HG03039 (cell line): ENCODE data around the gene SUPT6H.
A peak's percentile ranks its signal among the peaks of the same experiment; 100 is the strongest.
"Not testable (repeated sequence)": the region's sequence is repeated elsewhere in the genome, so short reads cannot be mapped to it uniquely, and the experiment has no call there.

Experiments
- ATAC-seq: cut with Tn5 transposase; IDR thresholded peaks from one replicate; pipeline ENCODE4 v1.9.1; 2021; ENCODE audit warnings: mild to moderate bottlenecking, moderate library complexity; ENCODE audit not compliant: unreplicated experiment

Gene SUPT6H

GRCh38 chr17:28717578-28718332 lies 55.8 kb downstream of the SUPT6H start, which contains the start of gene RAB34:
TSS of gene RAB34 (minus strand) at chr17:28717868. CDS start at chr17:28717266, 602 bp downstream.
- no peak for ATAC-seq

DNA sequence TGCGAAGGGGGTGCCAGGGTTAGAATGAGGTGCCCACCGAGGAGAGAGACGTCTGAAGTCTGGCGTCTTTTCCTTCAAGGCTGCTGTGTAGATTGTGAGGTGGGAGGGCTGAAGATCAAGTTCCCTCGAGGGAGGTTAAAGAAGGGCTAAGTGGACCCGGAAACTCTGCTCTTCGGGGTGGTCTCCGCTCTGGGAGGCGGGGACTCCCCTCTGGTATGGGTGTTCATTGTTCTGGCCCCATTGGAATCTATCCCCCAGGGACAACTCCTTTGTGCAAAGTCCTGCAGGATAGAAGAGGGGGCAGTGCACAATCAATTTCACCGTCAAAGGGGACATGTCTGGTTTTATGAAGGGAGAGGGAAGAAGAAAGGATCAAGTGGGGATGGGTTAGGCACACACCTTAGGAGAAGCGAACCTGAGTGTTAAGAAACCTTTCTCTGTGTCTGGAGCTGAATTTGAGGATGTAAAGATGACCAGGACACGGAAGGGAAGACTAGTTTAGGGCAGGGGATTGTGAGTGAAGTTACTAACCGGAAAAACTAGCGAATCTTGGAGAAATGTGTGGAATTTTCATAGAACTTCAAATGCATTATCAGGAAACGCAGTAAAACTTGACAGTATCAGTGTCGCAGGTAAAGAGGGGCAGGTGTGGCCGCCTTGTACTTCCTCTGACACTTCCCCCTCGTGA lies 56.5 kb downstream of the SUPT6H start:
- no peak for ATAC-seq

- no peak for ATAC-seq
These were observed 57.0 kb downstream of the SUPT6H start for GRCh38 chr17:28719021-28719433.

DNA sequence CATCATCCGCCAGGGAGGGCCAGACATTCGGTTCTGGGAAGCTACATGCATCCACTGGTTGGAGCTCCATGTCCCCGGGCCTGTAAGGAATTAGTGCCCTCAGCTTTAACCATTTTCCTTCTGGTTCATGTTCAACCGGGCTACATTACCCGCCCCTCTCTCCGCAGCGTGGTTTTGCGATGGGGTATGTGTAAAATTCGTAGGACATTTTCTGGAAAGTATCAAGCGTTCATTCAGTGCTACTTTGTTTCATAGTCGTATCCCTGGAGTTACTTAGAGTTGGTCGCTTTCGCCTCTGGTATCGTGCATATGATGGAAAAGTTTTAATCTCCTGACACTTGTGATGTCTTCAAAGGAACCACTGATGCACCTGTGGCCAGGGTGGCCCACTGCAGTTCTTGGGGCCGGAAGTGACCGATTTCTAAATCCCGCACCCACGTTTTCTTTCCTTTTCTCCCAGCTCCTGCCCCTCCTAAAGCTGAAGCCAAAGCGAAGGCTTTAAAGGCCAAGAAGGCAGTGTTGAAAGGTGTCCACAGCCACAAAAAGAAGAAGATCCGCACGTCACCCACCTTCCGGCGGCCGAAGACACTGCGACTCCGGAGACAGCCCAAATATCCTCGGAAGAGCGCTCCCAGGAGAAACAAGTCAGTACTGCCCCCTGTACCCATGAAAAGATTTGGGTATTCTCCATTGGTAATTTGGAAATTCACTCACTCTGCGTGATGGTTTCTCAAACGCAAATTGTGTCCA lies 58.4 kb downstream of the SUPT6H start:
- ATAC-seq = no peak

GRCh38 chr17:28720997-28721329 lies 59.0 kb downstream of the SUPT6H start:
- not testable (repeated sequence) for ATAC-seq

DNA sequence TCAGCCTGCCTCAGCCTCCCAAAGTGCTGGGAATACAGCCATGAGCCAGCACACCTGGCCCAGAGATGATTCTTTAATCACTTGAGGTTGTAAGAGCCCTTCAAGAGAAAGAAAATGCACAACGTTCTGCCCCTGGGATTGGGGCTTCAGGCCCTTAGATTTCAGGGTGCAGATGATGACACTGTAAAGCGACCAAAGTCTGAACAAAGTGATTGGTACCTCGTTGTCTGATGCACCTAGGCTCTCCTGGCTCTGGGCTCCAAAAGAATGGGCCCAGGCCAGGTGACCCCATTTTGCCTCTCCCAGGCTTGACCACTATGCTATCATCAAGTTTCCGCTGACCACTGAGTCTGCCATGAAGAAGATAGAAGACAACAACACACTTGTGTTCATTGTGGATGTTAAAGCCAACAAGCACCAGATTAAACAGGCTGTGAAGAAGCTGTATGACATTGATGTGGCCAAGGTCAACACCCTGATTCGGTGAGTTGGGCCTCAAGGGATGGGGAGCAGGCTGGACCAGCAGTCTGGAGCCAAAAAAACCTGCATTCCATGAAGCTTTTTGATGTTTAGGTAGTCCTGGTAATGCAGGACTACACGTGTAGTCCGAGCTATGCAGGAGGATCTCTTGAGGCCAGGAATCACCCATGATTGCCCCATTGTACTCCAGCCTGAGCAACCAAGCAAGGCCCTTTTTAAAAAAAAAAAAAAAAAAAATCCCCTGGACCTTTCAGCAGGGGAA lies 60.6 kb downstream of the SUPT6H start:
- no peak for ATAC-seq

- ATAC-seq = no peak
These were observed 61.3 kb downstream of the SUPT6H start for GRCh38 chr17:28723159-28723835.

DNA sequence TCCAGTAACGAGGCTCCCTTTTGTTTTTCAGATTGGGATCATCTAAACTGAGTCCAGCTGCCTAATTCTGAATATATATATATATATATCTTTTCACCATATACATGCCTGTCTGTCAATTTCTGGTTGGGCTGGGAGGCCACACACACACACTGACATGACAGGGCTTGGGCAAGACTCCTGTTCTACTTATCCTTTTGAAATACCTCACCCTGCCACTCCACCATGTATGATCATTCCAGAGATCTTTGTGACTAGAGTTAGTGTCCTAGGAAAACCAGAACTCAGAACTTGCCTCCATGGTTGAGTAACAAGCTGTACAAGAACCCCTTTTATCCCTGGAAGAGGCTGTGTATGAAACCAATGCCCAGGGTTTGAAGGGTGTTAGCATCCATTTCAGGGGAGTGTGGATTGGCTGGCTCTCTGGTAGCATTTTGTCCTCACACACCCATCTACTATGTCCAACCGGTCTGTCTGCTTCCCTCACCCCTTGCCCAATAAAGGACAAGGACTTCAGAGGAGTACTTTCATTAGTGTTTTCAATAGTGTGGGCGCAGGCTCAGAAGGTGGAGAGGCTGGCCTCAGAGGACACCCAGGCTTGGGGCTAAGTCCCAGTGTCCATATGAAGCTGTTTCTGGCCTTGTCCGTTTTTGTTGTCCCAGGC lies 62.0 kb downstream of the SUPT6H start:
- not testable (repeated sequence) for ATAC-seq

- ATAC-seq = no peak
These were observed 62.6 kb downstream of the SUPT6H start for GRCh38 chr17:28724500-28725165.

GRCh38 chr17:28725166-28725659 lies 63.2 kb downstream of the SUPT6H start:
- no peak for ATAC-seq

DNA sequence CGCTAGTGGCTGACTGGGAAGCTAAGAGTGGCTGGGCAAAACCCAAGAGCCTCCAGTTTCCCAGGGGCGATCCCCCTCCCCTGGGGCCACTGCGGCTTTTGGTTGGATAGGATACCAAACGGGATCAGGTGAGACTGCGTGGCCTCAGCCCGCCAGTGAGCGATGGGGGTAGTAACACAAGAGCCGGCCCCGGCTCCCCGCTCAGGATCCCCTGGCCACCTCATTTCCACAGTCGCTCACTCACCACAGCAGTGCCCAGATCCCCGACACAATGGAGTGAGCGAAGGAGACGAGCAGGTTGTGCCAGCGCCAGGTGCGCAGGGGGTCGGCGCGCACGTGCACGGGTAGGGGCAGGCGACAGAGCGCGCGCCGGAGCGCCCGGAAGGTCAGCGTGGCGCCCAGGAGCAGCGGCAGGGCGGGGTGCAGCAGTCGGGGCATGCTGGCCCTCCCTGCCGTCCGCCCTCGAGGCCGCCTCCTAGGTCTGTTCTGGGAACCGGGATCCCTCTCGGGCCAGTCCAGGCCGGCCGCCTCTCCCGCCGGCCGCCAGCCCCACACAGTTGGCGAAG lies 63.7 kb downstream of the SUPT6H start:
- ATAC-seq = no peak

- no peak for ATAC-seq
These were observed 64.2 kb downstream of the SUPT6H start, which contains the start of gene TLCD1 for GRCh38 chr17:28726226-28726626. TSS of gene TLCD1 (minus strand) at chr17:28726233. CDS start at chr17:28726097, 136 bp downstream.

GRCh38 chr17:28726627-28727491 lies 64.9 kb downstream of the SUPT6H start:
- peak; percentile 29 for ATAC-seq

GRCh38 chr17:28728364-28729200 lies 66.6 kb downstream of the SUPT6H start, which contains the start of gene NEK8:
TSS of gene NEK8 (plus strand) at chr17:28728788. CDS start at chr17:28728814, 26 bp downstream.
- ATAC-seq = peak; percentile 32

- ATAC-seq = no peak
These were observed 67.9 kb downstream of the SUPT6H start for GRCh38 chr17:28729950-28730330.

DNA sequence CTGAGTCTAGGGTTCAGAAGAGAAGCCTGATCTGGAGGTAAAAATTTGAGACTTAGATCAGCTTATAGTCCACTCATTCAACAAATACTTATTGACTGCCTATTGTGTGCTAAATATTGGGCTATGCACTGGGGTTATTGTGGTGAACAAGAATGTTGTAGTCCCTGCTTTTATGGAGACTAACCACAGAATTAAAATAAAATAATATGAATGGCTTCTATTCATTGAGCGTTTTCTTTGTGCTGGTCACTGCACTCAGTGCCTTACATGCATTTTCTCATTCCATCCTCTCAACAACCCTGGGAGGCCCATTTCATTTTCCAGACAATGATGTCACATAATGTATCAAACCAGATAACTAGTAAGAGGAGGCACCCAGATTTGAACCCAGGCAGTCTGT lies 71.3 kb downstream of the SUPT6H start:
- no peak for ATAC-seq

- no peak for ATAC-seq
These were observed 72.8 kb downstream of the SUPT6H start for GRCh38 chr17:28734712-28735241.
